ENCODE results near the gene PROC.

The PROC gene

DNA sequence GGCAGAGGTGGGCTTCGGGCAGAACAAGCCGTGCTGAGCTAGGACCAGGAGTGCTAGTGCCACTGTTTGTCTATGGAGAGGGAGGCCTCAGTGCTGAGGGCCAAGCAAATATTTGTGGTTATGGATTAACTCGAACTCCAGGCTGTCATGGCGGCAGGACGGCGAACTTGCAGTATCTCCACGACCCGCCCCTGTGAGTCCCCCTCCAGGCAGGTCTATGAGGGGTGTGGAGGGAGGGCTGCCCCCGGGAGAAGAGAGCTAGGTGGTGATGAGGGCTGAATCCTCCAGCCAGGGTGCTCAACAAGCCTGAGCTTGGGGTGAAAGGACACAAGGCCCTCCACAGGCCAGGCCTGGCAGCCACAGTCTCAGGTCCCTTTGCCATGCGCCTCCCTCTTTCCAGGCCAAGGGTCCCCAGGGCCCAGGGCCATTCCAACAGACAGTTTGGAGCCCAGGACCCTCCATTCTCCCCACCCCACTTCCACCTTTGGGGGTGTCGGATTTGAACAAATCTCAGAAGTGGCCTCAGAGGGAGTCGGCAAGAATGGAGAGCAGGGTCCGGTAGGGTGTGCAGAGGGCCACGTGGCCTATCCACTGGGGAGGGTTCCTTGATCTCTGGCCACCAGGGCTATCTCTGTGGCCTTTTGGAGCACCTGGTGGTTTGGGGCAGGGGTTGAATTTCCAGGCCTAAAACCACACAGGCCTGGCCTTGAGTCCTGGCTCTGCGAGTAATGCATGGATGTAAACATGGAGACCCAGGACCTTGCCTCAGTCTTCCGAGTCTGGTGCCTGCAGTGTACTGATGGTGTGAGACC lies at the start of gene PROC:
Gene PROC, plus strand, starts transcription at position 128 of the 812 bp plus-strand sequence. CDS start 1,516 bp downstream, outside the sequence.
- H3K4me1 ChIP-seq (ENCODE audit: control insufficient read depth in 1 of 2, insufficient read depth in 2 of 2, low read length in 2 of 2): peaks cover 11 to 20% of the 10 kb centered on the region in 2 donors
- no peak within 1 kb of the TSS for H3K27ac ChIP-seq (ENCODE audit: low read depth, low read length)
- H3K4me3 ChIP-seq (ENCODE audit: low read depth in 1 of 2, low read length in 2 of 2): no peak within 1 kb of the TSS
- H3K27me3 ChIP-seq (ENCODE audit: control insufficient read depth in 1 of 2, insufficient read depth in 2 of 2, low read length in 2 of 2): peaks cover 5 to 7% of the 10 kb centered on the region in 2 donors
- no peaks in the 10 kb centered on the region for H3K36me3 ChIP-seq (ENCODE audit: control insufficient read depth in 1 of 2, insufficient read depth in 2 of 2, low read length in 2 of 2)
- H3K9ac ChIP-seq (ENCODE audit: low read depth in 1 of 2, low read length in 2 of 2): no peak within 1 kb of the TSS
- no peaks in the 10 kb centered on the region for H3K9me3 ChIP-seq (ENCODE audit: control insufficient read depth in 1 of 2, low read length in 2 of 2)

GRCh38 chr2:127370010-127370409 lies 48.2 kb upstream of the PROC start:
- no peak overlapping the region for H3K27ac ChIP-seq (ENCODE audit: low read depth, low read length)
- no peaks in the 10 kb centered on the region for H3K27me3 ChIP-seq (ENCODE audit: control insufficient read depth in 1 of 2, insufficient read depth in 2 of 2, low read length in 2 of 2)
- no peak overlapping the region for H3K4me3 ChIP-seq (ENCODE audit: low read depth in 1 of 2, low read length in 2 of 2)
- peaks cover 0 to 6% of the 10 kb centered on the region in 2 donors for H3K4me1 ChIP-seq (ENCODE audit: control insufficient read depth in 1 of 2, insufficient read depth in 2 of 2, low read length in 2 of 2)
- peaks cover 9 to 14% of the 10 kb centered on the region in 2 donors for H3K9me3 ChIP-seq (ENCODE audit: control insufficient read depth in 1 of 2, low read length in 2 of 2)
- H3K9ac ChIP-seq (ENCODE audit: low read depth in 1 of 2, low read length in 2 of 2): no peak overlapping the region
- no peaks in the 10 kb centered on the region for H3K36me3 ChIP-seq (ENCODE audit: control insufficient read depth in 1 of 2, insufficient read depth in 2 of 2, low read length in 2 of 2)

- no peaks in the 10 kb centered on the region for H3K36me3 ChIP-seq (ENCODE audit: control insufficient read depth in 1 of 2, insufficient read depth in 2 of 2, low read length in 2 of 2)
- peaks cover 9 to 14% of the 10 kb centered on the region in 2 donors for H3K9me3 ChIP-seq (ENCODE audit: control insufficient read depth in 1 of 2, low read length in 2 of 2)
- no peaks in the 10 kb centered on the region for H3K4me1 ChIP-seq (ENCODE audit: control insufficient read depth in 1 of 2, insufficient read depth in 2 of 2, low read length in 2 of 2)
- no peak overlapping the region for H3K4me3 ChIP-seq (ENCODE audit: low read depth in 1 of 2, low read length in 2 of 2)
- no peaks in the 10 kb centered on the region for H3K27me3 ChIP-seq (ENCODE audit: control insufficient read depth in 1 of 2, insufficient read depth in 2 of 2, low read length in 2 of 2)
- no peak overlapping the region for H3K27ac ChIP-seq (ENCODE audit: low read depth, low read length)
- H3K9ac ChIP-seq (ENCODE audit: low read depth in 1 of 2, low read length in 2 of 2): no peak overlapping the region
Observed at GRCh38 chr2:127371037-127371436, 47.2 kb upstream of the PROC start.

- H3K9ac ChIP-seq (ENCODE audit: low read depth in 1 of 2, low read length in 2 of 2): no peak overlapping the region
- no peak overlapping the region for H3K4me3 ChIP-seq (ENCODE audit: low read depth in 1 of 2, low read length in 2 of 2)
- H3K4me1 ChIP-seq (ENCODE audit: control insufficient read depth in 1 of 2, insufficient read depth in 2 of 2, low read length in 2 of 2): no peaks in the 10 kb centered on the region
- H3K36me3 ChIP-seq (ENCODE audit: control insufficient read depth in 1 of 2, insufficient read depth in 2 of 2, low read length in 2 of 2): no peaks in the 10 kb centered on the region
- H3K27me3 ChIP-seq (ENCODE audit: control insufficient read depth in 1 of 2, insufficient read depth in 2 of 2, low read length in 2 of 2): no peaks in the 10 kb centered on the region
- H3K9me3 ChIP-seq (ENCODE audit: control insufficient read depth in 1 of 2, low read length in 2 of 2): peaks cover 9 to 14% of the 10 kb centered on the region in 2 donors
- H3K27ac ChIP-seq (ENCODE audit: low read depth, low read length): no peak overlapping the region
Observed at GRCh38 chr2:127373362-127374083, 44.7 kb upstream of the PROC start.

GRCh38 chr2:127376257-127376656 lies 42.0 kb upstream of the PROC start:
- H3K9ac ChIP-seq (ENCODE audit: low read depth in 1 of 2, low read length in 2 of 2): no peak overlapping the region
- H3K4me3 ChIP-seq (ENCODE audit: low read depth in 1 of 2, low read length in 2 of 2): no peak overlapping the region
- H3K9me3 ChIP-seq (ENCODE audit: control insufficient read depth in 1 of 2, low read length in 2 of 2): peaks cover 6 to 9% of the 10 kb centered on the region in 2 donors
- no peaks in the 10 kb centered on the region for H3K27me3 ChIP-seq (ENCODE audit: control insufficient read depth in 1 of 2, insufficient read depth in 2 of 2, low read length in 2 of 2)
- peaks cover 0 to 7% of the 10 kb centered on the region in 2 donors for H3K4me1 ChIP-seq (ENCODE audit: control insufficient read depth in 1 of 2, insufficient read depth in 2 of 2, low read length in 2 of 2)
- H3K36me3 ChIP-seq (ENCODE audit: control insufficient read depth in 1 of 2, insufficient read depth in 2 of 2, low read length in 2 of 2): no peaks in the 10 kb centered on the region
- H3K27ac ChIP-seq (ENCODE audit: low read depth, low read length): no peak overlapping the region

- Histone ChIP-seq H3K27ac (ENCODE audit: low read depth, low read length) (no peak overlapping the region), H3K4me1 (ENCODE audit: control insufficient read depth in 1 of 2, insufficient read depth in 2 of 2, low read length in 2 of 2) (peaks cover 0 to 9% of the 10 kb centered on the region in 2 donors), H3K9me3 (ENCODE audit: control insufficient read depth in 1 of 2, low read length in 2 of 2) (peaks cover 6 to 9% of the 10 kb centered on the region in 2 donors), H3K4me3 (ENCODE audit: low read depth in 1 of 2, low read length in 2 of 2) (no peak overlapping the region), H3K36me3 (ENCODE audit: control insufficient read depth in 1 of 2, insufficient read depth in 2 of 2, low read length in 2 of 2) (no peaks in the 10 kb centered on the region), H3K27me3 (ENCODE audit: control insufficient read depth in 1 of 2, insufficient read depth in 2 of 2, low read length in 2 of 2) (no peaks in the 10 kb centered on the region), H3K9ac (ENCODE audit: low read depth in 1 of 2, low read length in 2 of 2) (no peak overlapping the region)
Observed at GRCh38 chr2:127377262-127377661, 41.0 kb upstream of the PROC start.

DNA sequence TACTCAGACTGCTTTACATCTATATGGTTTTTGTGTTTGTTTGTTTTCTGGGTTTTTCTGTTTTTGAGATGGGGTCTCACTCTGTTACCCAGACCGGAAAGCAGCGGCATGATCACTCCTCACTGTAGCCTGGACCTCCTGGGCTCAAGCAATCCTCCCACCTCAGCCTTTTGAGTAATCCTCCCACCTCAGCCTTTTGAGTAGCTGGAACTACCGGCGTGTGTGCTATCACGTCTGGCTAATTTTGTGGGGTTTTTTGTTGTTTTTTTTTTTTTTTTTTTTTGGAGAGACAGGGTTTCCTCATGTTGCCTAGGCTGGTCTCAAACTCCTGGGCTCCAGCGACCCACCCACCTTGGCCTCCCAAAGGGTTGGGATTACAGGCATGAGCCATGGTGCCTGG lies 39.5 kb upstream of the PROC start:
- Histone ChIP-seq H3K4me3 (ENCODE audit: low read depth in 1 of 2, low read length in 2 of 2) (no peak overlapping the region), H3K4me1 (ENCODE audit: control insufficient read depth in 1 of 2, insufficient read depth in 2 of 2, low read length in 2 of 2) (peaks cover 0 to 9% of the 10 kb centered on the region in 2 donors), H3K36me3 (ENCODE audit: control insufficient read depth in 1 of 2, insufficient read depth in 2 of 2, low read length in 2 of 2) (peaks cover 0 to 3% of the 10 kb centered on the region in 2 donors), H3K9ac (ENCODE audit: low read depth in 1 of 2, low read length in 2 of 2) (no peak overlapping the region), H3K27ac (ENCODE audit: low read depth, low read length) (no peak overlapping the region), H3K27me3 (ENCODE audit: control insufficient read depth in 1 of 2, insufficient read depth in 2 of 2, low read length in 2 of 2) (no peaks in the 10 kb centered on the region), H3K9me3 (ENCODE audit: control insufficient read depth in 1 of 2, low read length in 2 of 2) (peaks cover 1 to 2% of the 10 kb centered on the region in 2 donors)

DNA sequence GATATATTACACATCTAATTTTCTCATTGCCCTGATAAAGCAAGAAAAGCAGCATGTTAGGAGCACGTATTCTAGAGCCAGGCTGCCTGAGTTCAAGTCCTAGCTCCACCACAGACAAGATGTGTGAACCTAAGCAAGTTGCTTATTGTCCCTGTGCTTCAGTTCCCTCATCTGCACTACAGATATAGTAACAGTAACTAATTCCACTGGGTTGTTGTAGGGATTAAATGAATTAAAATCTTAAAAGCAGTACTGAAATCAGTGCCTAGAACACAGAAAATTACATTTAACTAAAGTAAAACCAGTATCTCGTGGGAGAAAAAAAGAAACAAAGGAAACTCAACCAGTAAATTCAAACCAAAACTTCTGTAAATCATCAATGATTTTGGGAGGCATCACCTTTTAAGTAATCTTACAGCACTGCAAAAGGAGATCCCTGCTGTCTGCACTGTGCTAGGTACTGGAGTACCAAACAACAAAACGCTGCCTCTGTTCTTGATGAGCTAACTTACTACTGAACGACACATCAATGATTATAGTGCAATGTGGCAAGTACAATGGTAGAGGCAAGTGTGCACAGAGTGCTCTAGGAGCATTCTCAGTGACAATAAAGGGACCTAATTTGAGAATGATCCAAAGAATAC lies 38.4 kb upstream of the PROC start:
- no peak overlapping the region for H3K9ac ChIP-seq (ENCODE audit: low read depth in 1 of 2, low read length in 2 of 2)

DNA sequence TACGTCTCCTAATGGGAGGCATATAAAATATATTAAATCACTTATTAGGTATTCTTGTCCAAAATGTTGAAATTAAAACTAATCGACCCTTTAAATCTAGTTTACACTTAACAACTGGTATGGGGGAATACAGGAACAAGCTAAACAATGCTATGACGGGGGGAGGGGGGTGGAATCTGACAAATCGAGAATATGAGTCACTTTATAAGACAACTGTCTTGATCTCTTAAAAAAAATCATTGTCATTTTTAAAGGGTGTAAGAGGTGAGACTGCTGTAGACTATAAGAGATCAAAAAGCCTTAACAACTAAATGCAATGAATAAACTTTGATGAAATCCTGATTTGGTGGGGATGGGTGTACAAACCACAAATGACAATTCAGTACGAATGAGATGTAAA lies 36.5 kb upstream of the PROC start:
- H3K27ac ChIP-seq (ENCODE audit: low read depth, low read length): no peak overlapping the region
- H3K4me1 ChIP-seq (ENCODE audit: control insufficient read depth in 1 of 2, insufficient read depth in 2 of 2, low read length in 2 of 2): peaks cover 0 to 20% of the 10 kb centered on the region in 2 donors
- no peaks in the 10 kb centered on the region for H3K27me3 ChIP-seq (ENCODE audit: control insufficient read depth in 1 of 2, insufficient read depth in 2 of 2, low read length in 2 of 2)
- no peak overlapping the region for H3K9ac ChIP-seq (ENCODE audit: low read depth in 1 of 2, low read length in 2 of 2)
- no peaks in the 10 kb centered on the region for H3K9me3 ChIP-seq (ENCODE audit: control insufficient read depth in 1 of 2, low read length in 2 of 2)
- no peak overlapping the region for H3K4me3 ChIP-seq (ENCODE audit: low read depth in 1 of 2, low read length in 2 of 2)
- H3K36me3 ChIP-seq (ENCODE audit: control insufficient read depth in 1 of 2, insufficient read depth in 2 of 2, low read length in 2 of 2): peaks cover 0 to 3% of the 10 kb centered on the region in 2 donors

More for the DNA sequence above, 38.4 kb upstream of the PROC start:
- Histone ChIP-seq H3K27me3 (ENCODE audit: control insufficient read depth in 1 of 2, insufficient read depth in 2 of 2, low read length in 2 of 2) (no peaks in the 10 kb centered on the region), H3K27ac (ENCODE audit: low read depth, low read length) (no peak overlapping the region), H3K4me1 (ENCODE audit: control insufficient read depth in 1 of 2, insufficient read depth in 2 of 2, low read length in 2 of 2) (peaks cover 0 to 9% of the 10 kb centered on the region in 2 donors), H3K9me3 (ENCODE audit: control insufficient read depth in 1 of 2, low read length in 2 of 2) (no peaks in the 10 kb centered on the region), H3K4me3 (ENCODE audit: low read depth in 1 of 2, low read length in 2 of 2) (no peak overlapping the region), H3K36me3 (ENCODE audit: control insufficient read depth in 1 of 2, insufficient read depth in 2 of 2, low read length in 2 of 2) (peaks cover 0 to 3% of the 10 kb centered on the region in 2 donors)

- Histone ChIP-seq H3K27me3 (ENCODE audit: control insufficient read depth in 1 of 2, insufficient read depth in 2 of 2, low read length in 2 of 2) (no peaks in the 10 kb centered on the region), H3K4me3 (ENCODE audit: low read depth in 1 of 2, low read length in 2 of 2) (no peak overlapping the region), H3K4me1 (ENCODE audit: control insufficient read depth in 1 of 2, insufficient read depth in 2 of 2, low read length in 2 of 2) (peaks cover 0 to 20% of the 10 kb centered on the region in 2 donors), H3K9me3 (ENCODE audit: control insufficient read depth in 1 of 2, low read length in 2 of 2) (no peaks in the 10 kb centered on the region), H3K27ac (ENCODE audit: low read depth, low read length) (no peak overlapping the region), H3K9ac (ENCODE audit: low read depth in 1 of 2, low read length in 2 of 2) (no peak overlapping the region), H3K36me3 (ENCODE audit: control insufficient read depth in 1 of 2, insufficient read depth in 2 of 2, low read length in 2 of 2) (peaks cover 0 to 3% of the 10 kb centered on the region in 2 donors)
Observed at GRCh38 chr2:127382831-127383230, 35.4 kb upstream of the PROC start.
